Activated T-helper 1 cell treated with anti-CD3 and anti-CD28 coated beads, Interleukin-12 subunit alpha, Interleukin-12 subunit beta, Interleukin-2, Interleukin-4 antibody, amounts not matched to agents 30 ng/mL and 10 ng/mL and 1 ng/mL, durations not matched to agents 14 hours and 24 hours and 36 hours (primary cell): ENCODE results near the gene MAML3. TPM values are rescaled to one million over a fixed set of nuclear protein-coding genes. Genes with fewer than 3 reads are reported as not detected.
A peak's percentile ranks its signal among the peaks of the same experiment; 100 is the strongest.

Experiments used
- DNase-seq: peaks from one replicate; pipeline ENCODE4 v3.0.0; 2021; ENCODE audit warnings: low spot score
- H3K27ac Mint-ChIP-seq: one replicate; pipeline ENCODE4 v1.8.0; 2021; ENCODE audit warnings: mild to moderate bottlenecking, mixed read lengths
- H3K27me3 Mint-ChIP-seq: one replicate; pipeline ENCODE4 v1.8.0; 2022; ENCODE audit warnings: mild to moderate bottlenecking, moderate library complexity, mixed read lengths; ENCODE audit not compliant: insufficient read depth
- H3K36me3 Mint-ChIP-seq: one replicate; pipeline ENCODE4 v1.8.0; 2021; ENCODE audit warnings: low read depth, mixed read lengths
- H3K4me1 Mint-ChIP-seq: one replicate; pipeline ENCODE4 v1.8.0; 2021; ENCODE audit warnings: low read depth, mixed read lengths
- H3K4me3 Mint-ChIP-seq: one replicate; pipeline ENCODE4 v1.8.0; 2021; ENCODE audit warnings: mild to moderate bottlenecking, moderate library complexity, mixed read lengths
- H3K9me3 Mint-ChIP-seq: one replicate; pipeline ENCODE4 v1.8.0; 2021; ENCODE audit warnings: mixed read lengths
- intact Hi-C: fragments of 100-400 bp; cut with micrococcal nuclease; formaldehyde crosslinking; loops from one replicate; pipeline ENCODE4 v1.15.1; 2024
- total RNA-seq: library from RNA; stranded (reverse); gene quantifications from 2 replicates; pipeline ENCODE4 v1.2.3, GENCODE V29; 2022

Gene MAML3
- total RNA-seq, 1 donor from 2014 or later, result 0.47 TPM

GRCh38 chr4:140152013-140152703 lies 1.8 kb downstream of the MAML3 start:
- Mint-ChIP-seq H3K27ac (peak overlapping the region; percentile 87), H3K36me3 (peaks cover 3% of the 10 kb centered on the region), H3K27me3 (peaks cover 70% of the 10 kb centered on the region), H3K4me1 (peaks cover 53% of the 10 kb centered on the region), H3K9me3 (no peaks in the 10 kb centered on the region), H3K4me3 (peak overlapping the region; percentile 86)
- peak; percentile 55 for DNase-seq
- intact Hi-C loops, result loop anchor here (1.0 to 10.0 kb wide), 9 partner anchors 139 to 1067 kb away; partner anchors contain the start of genes ELF2, ELMOD2, SCOC and SETD7

GRCh38 chr4:140151699-140152012 lies 2.3 kb downstream of the MAML3 start:
- Mint-ChIP-seq H3K27me3 (peaks cover 69% of the 10 kb centered on the region), H3K9me3 (no peaks in the 10 kb centered on the region), H3K4me3 (peak overlapping the region; percentile 86), H3K27ac (no peak overlapping the region), H3K36me3 (peaks cover 3% of the 10 kb centered on the region), H3K4me1 (peaks cover 48% of the 10 kb centered on the region)
- peak; percentile 35 for DNase-seq
- intact Hi-C loops, result loop anchor here (1.0 to 10.0 kb wide), 10 partner anchors 35 to 1067 kb away; partner anchors contain the start of genes ELF2, ELMOD2, SCOC and SETD7

- H3K36me3 Mint-ChIP-seq, result no peaks in the 10 kb centered on the region
- H3K4me3 Mint-ChIP-seq, result peak overlapping the region; percentile 85
- H3K27ac Mint-ChIP-seq, result peak overlapping the region; percentile 83
- H3K4me1 Mint-ChIP-seq, result peaks cover 42% of the 10 kb centered on the region
- peak; percentile 55 for DNase-seq
- intact Hi-C loops, result loop anchor here (1.0 to 10.0 kb wide), 10 partner anchors 34 to 886 kb away; partner anchors contain the start of genes ELMOD2 and SETD7
- H3K27me3 Mint-ChIP-seq, result peaks cover 69% of the 10 kb centered on the region
- no peaks in the 10 kb centered on the region for H3K9me3 Mint-ChIP-seq
Observed at GRCh38 chr4:140150886-140151698, 2.9 kb downstream of the MAML3 start.

GRCh38 chr4:140150636-140150885 lies 3.4 kb downstream of the MAML3 start:
- no peak for DNase-seq
- Mint-ChIP-seq H3K36me3 (no peaks in the 10 kb centered on the region), H3K4me1 (peaks cover 39% of the 10 kb centered on the region), H3K9me3 (no peaks in the 10 kb centered on the region), H3K27me3 (peaks cover 71% of the 10 kb centered on the region), H3K4me3 (peak overlapping the region; percentile 85), H3K27ac (peak overlapping the region; percentile 83)
- intact Hi-C loops, result loop anchor here (1.0 to 10.0 kb wide), 10 partner anchors 34 to 886 kb away; partner anchors contain the start of genes ELMOD2 and SETD7

DNA sequence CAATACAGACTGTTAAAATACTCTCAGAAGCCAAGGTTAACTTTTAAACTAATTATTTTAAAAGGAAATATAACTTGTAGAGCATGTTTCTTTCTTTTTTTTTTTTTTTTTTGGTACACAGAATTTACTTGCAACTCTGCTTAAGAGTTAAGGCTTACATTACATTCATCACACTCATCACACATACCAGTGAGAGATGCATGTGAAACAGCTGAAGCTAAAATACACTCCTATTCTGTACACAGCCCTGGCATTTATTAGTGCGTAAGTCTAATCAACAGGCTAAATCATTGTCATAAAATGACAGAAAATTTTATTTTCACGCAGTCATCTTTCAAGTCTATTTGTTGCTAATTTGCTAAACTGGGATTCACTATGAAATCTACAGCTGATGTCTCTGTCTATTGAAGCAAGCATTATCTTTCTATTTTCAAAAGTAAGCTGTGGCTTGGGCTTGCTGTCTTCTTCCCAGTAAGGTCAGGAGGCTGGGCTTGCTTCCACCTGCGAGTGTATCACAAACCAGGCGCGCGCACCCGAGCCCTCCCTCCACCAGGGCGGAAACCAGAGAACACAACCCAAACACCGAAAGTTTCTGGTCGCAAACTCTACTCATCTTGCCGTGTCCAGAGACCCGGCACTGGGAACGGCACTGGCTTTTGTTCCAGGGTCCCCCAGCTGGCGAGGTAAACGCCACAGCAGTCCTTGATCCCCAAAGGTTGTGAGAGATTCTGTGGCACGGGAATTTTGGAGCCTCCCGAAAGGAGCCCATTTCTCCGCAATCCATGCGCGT lies 3.9 kb downstream of the MAML3 start:
- no peaks in the 10 kb centered on the region for H3K9me3 Mint-ChIP-seq
- intact Hi-C loops, result loop anchor here (1.0 to 10.0 kb wide), 10 partner anchors 33 to 885 kb away; partner anchors contain the start of genes ELMOD2 and SETD7
- H3K4me1 Mint-ChIP-seq, result peaks cover 39% of the 10 kb centered on the region
- peak overlapping the region; percentile 83 for H3K27ac Mint-ChIP-seq
- peaks cover 72% of the 10 kb centered on the region for H3K27me3 Mint-ChIP-seq
- no peaks in the 10 kb centered on the region for H3K36me3 Mint-ChIP-seq
- peak; percentile 52 for DNase-seq
- peak overlapping the region; percentile 85 for H3K4me3 Mint-ChIP-seq

DNA sequence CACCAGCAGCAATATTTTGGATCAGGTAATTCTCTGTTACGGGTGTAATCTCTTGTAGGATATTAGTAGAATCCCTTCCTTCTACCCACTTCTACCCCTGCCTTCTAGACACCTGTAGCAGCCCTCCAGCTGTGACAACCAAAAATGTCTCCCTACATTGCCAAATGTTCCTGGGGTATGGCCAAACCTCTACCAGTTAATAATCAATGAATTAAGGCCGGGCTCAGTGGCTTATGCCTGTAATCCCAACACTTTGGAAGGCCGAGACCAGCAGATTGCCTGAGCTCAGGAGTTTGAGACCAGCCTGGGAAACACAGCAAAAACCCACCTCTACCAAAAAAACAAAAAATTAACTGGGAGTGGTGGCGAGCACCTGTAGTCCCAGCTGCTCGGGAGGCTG lies 9.9 kb downstream of the MAML3 start:
- H3K27ac Mint-ChIP-seq, result no peak overlapping the region
- H3K36me3 Mint-ChIP-seq, result no peaks in the 10 kb centered on the region
- H3K4me1 Mint-ChIP-seq, result peaks cover 3% of the 10 kb centered on the region
- H3K4me3 Mint-ChIP-seq, result no peak overlapping the region
- peaks cover 72% of the 10 kb centered on the region for H3K27me3 Mint-ChIP-seq
- DNase-seq, result no peak
- no peaks in the 10 kb centered on the region for H3K9me3 Mint-ChIP-seq
- intact Hi-C loops, result no loop called here

DNA sequence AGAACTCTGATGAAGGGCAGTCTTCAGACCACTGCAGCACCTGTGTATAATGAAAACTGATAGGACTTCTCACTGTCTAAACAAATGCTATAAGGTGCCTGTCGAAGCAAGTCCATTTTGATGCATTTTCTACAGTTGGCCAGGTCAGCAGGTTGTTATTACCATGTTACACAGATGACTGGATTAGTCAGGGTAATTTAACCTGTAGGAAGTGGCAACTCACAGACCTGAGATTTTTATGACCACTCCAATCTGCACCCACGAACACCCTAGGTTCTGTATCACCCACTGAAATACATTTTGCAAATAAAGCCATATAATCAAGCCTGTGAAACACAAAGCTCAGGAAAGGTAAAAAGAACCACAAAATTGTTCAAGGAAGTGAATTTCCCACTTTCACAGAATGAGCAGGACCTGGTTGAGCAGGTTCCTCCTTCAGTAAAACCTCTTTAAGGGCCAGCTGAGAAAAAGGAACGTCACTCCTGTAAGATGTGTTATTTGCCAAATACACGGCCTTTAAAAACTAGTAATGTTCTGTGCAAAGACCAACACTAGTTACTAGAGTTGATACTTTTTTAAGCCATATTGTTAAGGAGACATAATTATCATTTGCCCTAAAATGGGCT lies 12.7 kb downstream of the MAML3 start:
- Mint-ChIP-seq H3K27ac (no peak overlapping the region), H3K4me1 (peaks cover 9% of the 10 kb centered on the region), H3K9me3 (no peaks in the 10 kb centered on the region), H3K36me3 (no peaks in the 10 kb centered on the region), H3K27me3 (peaks cover 57% of the 10 kb centered on the region), H3K4me3 (no peak overlapping the region)
- intact Hi-C loops, result no loop called here
- DNase-seq, result no peak

GRCh38 chr4:140140566-140140965 lies 13.4 kb downstream of the MAML3 start:
- no peak overlapping the region for H3K4me3 Mint-ChIP-seq
- intact Hi-C loops, result no loop called here
- DNase-seq, result no peak
- no peaks in the 10 kb centered on the region for H3K36me3 Mint-ChIP-seq
- H3K27ac Mint-ChIP-seq, result no peak overlapping the region
- peaks cover 52% of the 10 kb centered on the region for H3K27me3 Mint-ChIP-seq
- H3K4me1 Mint-ChIP-seq, result peaks cover 10% of the 10 kb centered on the region
- no peaks in the 10 kb centered on the region for H3K9me3 Mint-ChIP-seq

DNA sequence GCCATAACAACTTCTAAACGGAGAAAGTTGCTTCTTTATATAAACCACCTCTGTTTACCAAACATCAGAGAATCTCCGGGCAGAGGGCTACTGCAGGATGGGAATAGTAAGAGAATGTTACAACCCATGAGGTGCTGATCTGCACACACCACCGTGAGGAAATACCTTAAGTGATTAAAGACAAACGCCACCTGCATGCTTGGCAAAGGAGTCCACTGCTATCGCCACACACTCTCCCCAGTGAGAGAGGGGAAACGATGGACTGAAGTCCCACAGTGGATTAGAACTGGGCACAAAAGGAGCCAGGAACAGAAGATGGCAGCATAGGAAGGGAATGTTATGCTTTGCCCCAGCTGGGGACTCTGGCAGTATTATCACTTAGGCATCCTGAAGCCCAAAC lies 15.6 kb downstream of the MAML3 start:
- no peak overlapping the region for H3K4me3 Mint-ChIP-seq
- intact Hi-C loops, result no loop called here
- peaks cover 2% of the 10 kb centered on the region for H3K36me3 Mint-ChIP-seq
- H3K27ac Mint-ChIP-seq, result no peak overlapping the region
- no peaks in the 10 kb centered on the region for H3K9me3 Mint-ChIP-seq
- peaks cover 54% of the 10 kb centered on the region for H3K27me3 Mint-ChIP-seq
- H3K4me1 Mint-ChIP-seq, result peaks cover 10% of the 10 kb centered on the region
- no peak for DNase-seq

DNA sequence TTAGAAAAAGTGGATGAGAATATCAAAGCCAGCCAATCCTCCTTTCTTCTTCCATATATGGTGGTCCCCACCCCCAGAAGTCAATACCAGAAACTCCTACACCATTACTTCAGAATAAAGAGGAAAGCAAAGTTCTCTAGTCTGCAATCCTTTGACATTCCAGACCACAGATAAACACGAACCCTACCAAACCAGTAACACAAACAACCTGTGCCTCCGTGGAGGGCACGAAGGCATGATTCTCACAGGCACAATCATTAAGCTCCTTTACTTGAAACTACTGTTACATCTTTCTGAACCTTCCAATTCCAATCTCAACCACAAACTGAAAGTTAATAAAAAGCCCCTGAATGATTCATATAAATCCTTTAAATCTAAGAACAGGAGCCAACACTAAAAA lies 16.3 kb downstream of the MAML3 start:
- Mint-ChIP-seq H3K4me3 (no peak overlapping the region), H3K27me3 (peaks cover 51% of the 10 kb centered on the region), H3K4me1 (peaks cover 12% of the 10 kb centered on the region), H3K9me3 (no peaks in the 10 kb centered on the region), H3K36me3 (peaks cover 2% of the 10 kb centered on the region), H3K27ac (no peak overlapping the region)
- no peak for DNase-seq
- intact Hi-C loops, result no loop called here

DNA sequence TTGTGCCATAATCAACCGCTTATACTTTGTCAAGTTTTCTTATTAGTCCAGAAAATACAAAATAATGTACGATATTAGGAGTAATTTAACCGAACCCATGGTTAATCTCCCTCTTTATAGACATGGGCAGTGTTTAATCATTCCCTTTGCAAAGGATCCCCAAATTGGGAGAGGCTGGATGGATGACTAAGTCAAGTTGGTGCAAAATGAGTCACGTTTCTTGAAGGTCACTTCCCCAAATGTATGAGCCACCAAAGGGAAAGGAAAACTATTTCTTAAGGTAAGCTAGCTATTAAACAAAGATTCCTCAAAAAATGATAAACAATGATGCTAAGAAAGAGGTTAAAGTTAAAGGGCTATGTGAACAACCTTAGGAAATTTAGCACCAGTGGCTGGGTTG lies 17.5 kb downstream of the MAML3 start:
- H3K4me1 Mint-ChIP-seq, result peaks cover 23% of the 10 kb centered on the region
- peaks cover 2% of the 10 kb centered on the region for H3K36me3 Mint-ChIP-seq
- no peaks in the 10 kb centered on the region for H3K9me3 Mint-ChIP-seq
- H3K27me3 Mint-ChIP-seq, result peaks cover 52% of the 10 kb centered on the region
- H3K4me3 Mint-ChIP-seq, result no peak overlapping the region
- no peak overlapping the region for H3K27ac Mint-ChIP-seq
- intact Hi-C loops, result no loop called here
- DNase-seq, result no peak

DNA sequence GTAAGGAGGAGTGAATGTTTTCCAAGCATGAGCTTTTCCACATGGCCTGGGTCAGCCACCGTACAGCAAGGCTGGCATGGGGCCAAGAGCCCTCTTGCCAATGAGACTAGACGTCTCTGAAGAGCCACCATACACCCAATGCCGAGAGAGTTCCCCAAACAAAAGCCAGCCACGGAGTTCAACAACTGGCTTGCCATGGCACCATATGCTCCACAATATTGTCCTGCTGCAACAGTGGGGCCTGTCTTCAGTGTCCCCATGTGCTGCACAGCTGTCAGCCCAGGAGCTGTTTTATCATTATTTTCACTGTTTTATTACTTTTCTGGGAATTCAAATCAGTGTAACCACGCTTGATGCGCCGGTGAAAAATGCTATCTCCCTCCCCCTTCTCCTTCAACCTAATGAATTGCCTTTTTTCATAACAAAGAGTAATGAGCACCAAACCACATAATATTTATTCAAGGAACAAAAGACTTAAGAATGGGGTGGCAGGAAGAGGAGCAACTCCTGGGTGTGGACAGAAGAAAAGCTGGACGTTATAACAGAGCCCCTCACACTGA lies 18.4 kb downstream of the MAML3 start:
- Mint-ChIP-seq H3K4me3 (no peak overlapping the region), H3K36me3 (peaks cover 2% of the 10 kb centered on the region), H3K27me3 (peaks cover 45% of the 10 kb centered on the region), H3K4me1 (peaks cover 26% of the 10 kb centered on the region), H3K27ac (no peak overlapping the region), H3K9me3 (no peaks in the 10 kb centered on the region)
- DNase-seq, result no peak
- intact Hi-C loops, result no loop called here
